CD4-positive, alpha-beta T cell treated with Interleukin-15 for 4 hours (primary cell): ENCODE measurements around the gene TRH.

Experiments
- DNase-seq: peaks from one replicate; pipeline ENCODE4 v3.0.0-alpha.2; 2020; ENCODE audit warnings: low spot score

TRH gene, protein sequence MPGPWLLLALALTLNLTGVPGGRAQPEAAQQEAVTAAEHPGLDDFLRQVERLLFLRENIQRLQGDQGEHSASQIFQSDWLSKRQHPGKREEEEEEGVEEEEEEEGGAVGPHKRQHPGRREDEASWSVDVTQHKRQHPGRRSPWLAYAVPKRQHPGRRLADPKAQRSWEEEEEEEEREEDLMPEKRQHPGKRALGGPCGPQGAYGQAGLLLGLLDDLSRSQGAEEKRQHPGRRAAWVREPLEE

DNA sequence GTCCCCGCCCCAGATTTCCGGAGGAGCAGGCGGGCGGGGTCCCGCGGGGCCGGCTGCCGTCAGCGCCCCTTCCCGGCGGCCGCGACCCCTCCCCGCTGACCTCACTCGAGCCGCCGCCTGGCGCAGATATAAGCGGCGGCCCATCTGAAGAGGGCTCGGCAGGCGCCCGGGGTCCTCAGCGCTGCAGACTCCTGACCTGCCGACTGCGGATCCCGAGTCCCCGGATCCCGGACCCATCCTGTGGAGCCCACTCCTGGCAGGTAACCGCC lies at the start of gene TRH:
TRH (plus strand) TSS at position 157 of the 269 bp plus-strand sequence. CDS start 1,097 bp downstream, outside the sequence.
- no peak for DNase-seq

DNA sequence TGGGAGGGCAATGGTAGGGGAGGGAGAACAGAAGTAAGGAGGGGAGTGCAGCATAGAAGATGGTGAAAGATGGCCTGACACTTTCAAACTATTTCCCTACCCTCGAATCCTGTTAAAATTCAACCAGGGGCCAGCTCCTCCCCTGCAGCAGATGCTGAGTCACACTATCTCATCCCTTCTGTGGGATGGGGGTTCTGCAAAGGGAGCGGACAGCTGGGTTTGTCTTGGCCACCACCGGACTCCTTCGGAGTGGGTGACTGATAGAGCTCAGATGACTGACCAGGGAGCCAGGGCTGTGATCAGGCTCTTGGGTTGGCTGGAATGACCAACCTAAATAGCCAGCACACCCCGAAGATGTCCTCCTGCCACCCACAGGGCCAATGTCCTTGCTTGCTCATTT lies 47.4 kb upstream of the TRH start:
- no peak for DNase-seq

DNA sequence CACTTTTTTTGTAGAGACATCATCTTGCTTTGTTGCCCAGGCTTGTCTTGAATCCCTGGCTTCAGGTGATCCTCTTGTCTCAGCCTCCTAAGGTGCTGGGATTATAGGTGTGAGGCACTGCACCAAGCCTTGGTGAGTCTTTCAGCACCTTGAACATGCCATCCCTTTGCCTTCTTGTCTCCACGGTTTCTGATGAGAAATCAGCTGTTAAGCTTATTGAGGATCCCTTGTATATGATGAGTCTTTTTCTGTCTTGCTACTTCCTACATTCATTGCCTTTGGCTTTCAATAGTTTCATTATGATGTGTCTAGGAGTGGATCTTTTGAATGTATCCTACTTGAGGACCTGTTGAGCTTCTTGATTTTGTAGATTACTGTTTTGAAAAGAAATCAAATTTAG lies 45.1 kb upstream of the TRH start:
- no peak for DNase-seq

DNA sequence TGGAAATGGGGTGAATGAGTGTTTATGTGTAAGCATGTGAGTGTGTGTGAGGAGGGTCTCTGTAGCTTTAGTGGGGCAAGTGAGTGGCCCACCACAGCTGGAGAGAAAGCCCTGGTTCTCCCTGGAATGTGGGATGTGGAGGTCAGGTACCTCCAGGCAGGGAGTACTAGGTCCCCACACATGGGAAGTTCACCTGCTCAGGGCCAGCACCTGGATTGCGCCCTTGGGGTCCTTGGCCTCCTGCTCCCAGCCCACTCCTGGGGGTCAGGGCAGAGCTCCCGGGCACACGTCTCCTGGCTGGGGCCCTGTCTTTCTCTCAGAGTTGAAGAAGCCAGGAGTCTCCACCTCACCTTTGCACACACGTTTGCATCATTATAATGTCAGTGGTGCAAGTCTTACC lies 41.0 kb upstream of the TRH start:
- no peak for DNase-seq

DNA sequence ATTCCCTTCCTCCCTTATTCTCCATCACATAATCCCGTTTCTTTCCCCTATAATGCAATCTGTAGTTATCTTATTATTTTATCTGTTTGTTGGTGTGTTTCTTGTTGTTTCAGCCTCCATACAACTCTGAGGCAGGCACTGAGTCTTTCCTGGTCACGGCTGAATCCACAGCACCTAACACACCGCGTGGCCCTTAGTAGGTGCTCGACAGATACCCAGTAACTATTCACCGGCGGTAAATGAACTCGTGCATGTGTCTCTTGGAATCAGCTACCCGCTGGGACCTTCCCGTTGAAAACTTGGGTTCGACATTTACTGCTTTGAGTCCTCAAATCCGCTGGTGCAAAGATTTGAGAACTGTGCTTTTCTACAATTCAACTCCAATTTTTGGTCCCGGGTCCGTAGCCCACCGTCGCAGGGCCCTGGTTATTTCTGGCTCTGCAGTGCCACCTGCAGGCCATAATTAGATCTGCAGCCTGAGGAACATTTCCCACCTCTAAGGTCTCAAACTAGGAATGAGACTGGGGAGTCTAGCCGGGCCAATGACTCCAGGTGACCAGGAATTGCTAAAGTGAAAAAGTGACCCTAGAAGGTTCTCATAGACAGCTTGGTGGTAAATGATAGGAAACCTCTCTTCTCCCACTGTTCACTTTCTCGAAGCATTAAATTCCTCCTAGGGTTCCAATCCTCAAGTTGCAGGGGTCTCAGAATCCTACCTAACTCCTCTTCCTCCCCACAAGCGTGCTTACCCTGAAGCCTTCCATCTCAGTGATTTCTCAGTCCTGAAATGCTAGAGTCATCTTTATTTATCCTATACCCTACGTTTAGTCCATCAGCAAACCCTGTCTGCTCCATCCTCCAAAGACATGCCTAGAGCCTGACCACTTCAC lies 40.0 kb upstream of the TRH start:
- peak; percentile 33 for DNase-seq

DNA sequence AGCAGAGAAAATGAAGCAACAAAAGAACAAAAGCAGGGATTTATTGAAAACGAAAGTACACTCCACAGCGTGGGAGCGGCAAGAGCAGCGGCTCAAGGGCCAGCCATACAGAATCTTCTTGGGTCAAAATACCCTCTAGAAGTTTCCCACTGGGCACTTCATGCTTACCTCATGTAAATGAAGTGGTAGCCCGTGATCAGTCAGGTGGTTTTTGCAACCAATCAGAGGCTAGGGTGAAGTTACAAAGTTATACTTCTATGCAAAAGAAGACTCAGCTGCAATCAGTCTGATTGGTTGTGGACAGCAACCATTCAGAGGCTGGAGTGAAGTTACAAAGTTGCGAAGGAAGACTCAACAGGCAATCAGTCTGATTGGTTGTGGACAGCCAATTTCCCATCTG lies 37.8 kb upstream of the TRH start:
- peak; percentile 31 for DNase-seq

DNA sequence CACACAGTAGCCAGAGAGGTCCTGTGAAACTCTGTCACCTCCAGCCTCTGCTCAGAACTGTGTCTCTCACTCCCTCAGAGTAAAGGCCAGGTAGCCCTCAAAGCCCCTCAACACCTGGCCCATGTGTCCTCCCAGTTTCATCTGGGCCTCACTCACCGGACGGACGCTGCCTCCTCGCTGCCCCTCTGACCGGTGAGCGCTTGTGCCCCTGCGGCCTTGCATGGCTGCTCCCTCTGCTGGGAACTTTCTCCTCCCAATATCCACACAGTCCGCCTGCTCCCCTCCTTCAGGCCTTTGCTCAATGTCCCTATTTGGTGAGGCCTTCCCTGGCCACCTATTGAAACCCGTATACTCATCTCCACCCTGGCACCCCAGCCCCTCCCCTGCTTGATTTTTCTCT lies 36.8 kb upstream of the TRH start:
- no peak for DNase-seq

DNA sequence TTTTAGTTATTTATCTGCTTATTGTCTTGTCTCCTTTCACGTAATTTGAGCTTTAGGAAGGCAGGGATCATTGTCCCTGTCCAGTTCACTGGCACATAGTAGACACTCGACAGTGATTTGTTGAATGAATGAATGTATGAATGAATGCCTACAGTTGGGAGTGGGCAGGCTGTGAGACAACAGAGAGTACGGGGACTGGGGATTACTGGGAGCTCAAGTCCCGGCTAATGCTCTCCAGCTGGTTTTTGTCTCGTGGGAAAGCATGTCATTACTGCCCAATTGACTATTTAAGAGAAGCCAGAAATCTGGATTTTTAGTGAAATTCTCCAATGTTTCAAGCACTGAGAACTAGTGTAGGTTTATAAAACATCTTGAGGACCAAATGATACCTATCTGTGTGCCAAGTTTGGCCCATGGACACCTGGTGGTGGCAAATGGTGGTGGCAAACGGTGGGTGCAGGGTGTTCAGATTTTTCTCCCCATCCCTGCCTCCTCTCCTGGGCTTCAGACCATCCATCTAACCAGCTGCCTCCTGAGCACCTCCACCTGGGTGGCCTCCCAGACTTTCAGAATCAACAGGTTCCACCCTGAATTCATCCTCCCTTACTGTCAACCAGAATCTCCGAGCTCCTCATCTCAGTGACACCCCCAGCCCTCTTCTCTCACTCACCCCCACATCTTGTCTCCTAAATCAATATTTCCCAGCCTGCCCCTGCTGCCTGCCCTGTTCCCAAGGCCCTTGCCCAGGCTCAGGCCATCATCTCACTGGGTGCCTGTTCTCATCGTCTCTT lies 36.2 kb upstream of the TRH start:
- no peak for DNase-seq

DNA sequence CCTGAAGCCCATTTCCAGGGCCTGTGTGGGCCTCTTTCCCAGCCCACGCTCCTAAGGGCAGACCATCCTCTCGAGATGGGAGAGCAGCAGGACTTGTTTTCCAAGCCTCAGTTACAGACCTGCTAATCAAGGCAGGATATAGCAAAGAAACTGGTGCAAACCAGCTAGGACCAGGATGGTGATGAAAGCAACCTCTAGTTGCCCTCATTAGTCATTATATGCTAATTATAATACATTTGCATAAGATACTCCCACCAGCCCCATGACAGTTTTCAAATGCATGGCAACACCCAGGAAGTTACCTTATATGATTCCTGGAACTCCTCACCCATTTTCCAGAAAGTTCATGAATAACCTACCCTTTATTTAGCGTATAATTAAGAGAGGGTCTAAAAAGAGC lies 34.4 kb upstream of the TRH start:
- no peak for DNase-seq

DNA sequence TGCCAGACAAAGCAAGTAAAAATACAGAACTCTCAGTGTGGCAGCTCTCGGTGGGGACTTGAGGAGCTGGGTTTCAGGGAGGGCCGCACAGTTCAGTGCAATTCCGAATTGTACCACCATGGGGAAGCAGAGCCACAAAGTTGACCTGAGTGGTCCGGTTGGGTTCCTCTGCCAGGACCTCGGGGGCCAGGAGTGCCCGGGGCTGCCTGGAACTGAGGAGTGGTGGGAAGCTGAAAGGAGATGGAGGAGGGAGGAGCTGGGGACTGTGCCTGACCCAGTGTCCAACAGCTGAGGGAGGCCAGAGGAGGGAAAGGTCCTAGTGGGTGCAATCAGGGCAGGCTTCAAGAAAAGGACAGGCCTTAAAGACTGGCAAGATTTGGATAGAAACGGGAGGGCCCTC lies 32.2 kb upstream of the TRH start:
- peak; percentile 23 for DNase-seq

DNA sequence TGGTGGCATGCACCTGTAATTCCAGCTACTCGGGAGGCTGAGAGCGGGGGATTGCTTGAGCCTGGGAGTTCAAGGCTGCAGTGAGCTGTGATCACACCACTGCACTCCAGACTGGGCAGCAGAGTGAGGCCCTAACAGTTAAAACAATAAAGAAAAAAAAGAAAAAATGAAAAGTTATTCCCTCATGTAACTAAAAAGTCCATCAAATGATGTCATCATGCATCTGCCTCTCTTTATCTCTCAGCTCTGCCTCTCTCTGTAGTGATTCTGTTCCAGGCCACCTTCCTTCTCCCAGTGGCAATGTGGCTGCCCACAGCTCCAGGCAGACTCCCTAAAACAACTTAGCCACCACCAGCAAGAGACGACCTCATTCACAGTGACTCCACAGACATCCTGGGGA lies 31.5 kb upstream of the TRH start:
- no peak for DNase-seq

DNA sequence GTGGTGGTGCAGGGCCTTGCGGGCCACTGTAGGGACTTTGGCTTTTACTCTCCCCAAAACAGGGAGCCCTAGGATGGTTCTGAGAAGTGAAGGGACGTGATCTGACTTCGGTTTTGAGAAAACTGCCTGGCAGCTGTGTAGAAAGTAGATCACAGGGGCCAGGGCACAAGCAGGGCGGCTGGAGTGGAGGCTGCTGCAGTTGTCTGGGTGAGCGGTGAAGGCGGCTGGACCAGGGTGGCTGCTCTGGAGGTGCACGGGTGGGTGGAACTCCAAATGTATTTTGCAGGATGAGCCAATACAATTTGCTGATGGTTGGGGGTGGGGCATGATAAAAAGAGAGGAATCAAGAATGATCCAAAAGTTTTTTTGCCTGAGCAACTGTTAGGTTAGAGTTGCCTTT lies 29.8 kb upstream of the TRH start:
- no peak for DNase-seq

DNA sequence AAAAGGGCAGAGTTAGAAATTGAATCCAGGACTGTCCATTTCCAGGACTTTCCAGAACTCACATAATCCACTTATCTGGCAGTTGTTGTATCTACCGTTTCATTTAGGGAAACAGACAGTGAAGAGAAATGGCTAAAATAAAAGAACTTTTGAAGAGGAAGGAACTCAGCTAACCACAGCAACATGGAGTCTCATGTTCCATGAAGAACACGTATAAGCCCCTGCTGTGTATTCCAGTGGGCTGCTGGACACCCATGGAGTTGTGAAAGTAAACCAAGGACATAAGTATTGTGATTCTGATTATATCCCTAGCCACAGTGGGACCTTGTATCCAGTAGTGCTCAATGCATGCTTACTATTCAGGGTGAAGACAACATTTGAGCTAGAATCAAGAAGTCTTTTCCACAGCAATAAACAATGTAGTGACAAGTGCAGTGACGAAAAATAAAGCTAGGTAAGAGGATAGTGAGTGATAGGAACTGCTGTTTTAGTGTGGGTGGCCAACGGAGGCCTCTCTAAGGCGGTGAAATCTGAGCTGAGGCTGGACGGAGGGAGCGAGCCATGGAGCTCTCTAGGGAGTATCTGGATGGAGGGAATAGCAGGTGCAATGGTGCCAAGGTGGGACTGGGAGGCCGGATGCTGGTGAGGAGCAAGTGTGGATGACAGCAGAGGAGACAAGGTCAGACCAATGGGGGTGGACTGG lies 26.8 kb upstream of the TRH start:
- no peak for DNase-seq

DNA sequence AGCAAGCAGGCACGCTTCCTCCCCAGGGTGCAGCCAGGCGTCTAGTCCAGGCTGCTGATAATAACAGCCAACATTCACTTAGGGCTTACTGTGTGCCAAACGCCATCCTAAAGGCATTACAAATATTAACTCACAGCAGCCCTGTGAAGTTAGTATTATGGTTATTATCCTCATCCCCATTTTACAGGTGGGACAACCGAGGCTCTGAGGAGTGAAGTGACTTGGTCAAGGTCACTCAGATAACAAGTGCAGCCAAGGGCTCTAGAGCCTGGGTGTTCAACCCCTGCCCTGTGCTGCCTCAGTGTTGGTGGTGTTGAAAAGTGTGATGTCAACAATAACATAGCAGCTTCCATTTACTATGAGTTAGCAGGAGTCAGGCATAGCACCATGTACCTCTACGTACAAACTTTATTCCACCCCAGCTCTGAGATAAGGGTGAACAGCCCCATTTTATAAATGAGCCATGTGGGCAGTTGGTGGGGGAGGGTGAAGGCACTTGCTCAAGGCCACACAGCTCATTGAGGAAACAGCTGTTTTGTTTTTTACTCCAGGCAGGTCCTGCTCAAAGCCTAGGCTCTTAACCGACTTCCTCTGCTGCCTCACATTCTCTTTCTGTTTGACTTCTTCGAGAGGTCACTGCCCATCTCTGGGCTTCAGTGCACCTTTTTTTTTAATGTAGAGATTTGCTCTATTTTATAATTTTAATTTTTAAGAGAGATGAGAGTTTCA lies 24.0 kb upstream of the TRH start:
- no peak for DNase-seq

DNA sequence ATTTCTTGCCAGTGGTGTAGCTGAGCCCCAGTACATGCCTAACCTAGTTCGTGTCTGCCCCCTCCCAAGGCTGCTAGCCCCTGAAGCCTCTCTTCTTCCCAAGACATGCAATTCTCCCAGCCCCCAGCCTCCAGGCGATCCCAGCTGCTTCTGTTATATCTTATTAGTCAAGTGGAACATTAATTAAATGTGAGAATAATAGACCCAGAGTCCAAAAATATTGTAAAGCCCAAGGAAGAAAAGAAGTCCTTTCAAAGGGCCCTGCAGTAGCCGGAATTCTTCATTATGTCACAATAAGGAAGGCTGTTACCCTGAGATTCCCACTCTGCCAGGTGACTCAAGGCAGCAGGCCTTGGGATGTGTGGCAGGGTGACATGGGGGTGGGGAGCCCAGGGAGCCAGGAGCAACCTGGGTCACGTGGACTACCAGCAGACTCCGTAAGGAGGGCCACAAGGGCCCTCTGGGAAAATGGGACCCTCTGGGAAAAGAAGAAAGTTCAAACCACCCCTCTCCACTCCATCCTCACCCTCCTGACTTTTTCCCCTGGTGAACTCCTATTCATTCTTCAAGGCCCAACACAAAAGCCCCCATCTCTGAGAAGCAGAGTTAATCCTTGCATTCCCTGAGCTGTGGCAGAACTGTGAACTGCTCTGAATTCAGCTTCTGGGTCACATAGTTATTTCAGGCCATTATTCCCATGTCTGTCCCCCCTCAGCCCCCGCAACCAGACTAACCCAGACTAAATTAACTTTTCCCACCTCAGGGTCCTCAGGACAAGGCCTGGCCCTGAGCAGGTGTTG lies 21.8 kb upstream of the TRH start:
- DNase-seq = no peak

DNA sequence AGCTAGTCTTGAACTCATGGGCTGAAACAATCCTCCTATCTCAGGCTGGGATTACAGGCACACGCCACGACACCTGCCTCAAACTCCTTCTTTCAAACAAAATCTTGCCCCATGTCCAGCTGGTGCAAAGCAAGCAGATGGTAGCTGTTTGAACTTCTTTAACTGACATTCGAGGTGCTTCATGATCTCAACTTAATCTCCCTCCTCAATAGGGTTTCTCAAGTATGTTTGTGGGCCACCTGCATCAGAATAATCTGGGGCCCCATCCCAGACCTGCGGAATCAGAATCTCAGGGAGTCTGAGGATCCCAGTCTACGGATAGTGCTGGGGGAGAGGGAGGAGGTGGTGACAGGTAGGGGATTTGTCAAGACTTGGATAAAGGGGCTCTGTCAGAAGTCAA lies 20.9 kb upstream of the TRH start:
- no peak for DNase-seq

DNA sequence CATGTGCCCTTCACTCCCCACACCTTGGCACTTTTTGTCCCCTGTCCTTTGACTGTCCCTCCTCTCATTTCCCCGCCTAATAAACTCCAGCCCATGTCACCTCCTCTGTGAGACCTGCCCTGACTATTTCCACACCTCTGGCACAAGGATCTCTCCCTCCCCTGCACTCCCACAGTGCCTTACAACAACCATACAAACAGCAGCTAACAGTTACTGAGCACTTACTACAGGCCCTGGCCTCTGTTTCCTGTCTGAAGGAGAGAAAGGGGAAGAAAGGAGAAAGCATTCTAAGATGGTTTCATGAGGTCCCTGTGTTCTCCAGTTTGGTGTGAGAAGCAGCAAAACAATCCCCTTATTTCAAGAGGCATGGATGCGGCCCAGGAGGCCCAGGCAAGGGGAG lies 20.0 kb upstream of the TRH start:
- DNase-seq = no peak

DNA sequence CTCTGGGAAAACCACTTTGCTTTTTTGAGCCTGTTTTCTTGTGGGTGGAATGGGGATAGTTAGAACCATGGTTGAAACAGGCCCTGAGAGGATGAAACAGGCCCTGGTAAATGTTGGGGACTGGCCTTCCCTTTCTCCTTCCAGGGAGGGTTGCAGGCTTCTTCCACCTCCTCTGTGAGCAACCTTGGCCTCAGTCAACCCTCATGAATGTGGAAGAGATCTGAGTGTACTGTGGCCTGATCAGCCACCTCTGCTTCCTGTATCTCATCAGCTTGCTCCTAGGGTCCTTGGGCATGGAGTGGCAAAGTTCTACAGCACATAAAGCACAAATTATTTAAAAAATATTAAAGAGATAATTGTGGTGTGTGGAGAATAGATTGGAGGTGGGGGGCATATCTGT lies 17.6 kb upstream of the TRH start:
- no peak for DNase-seq

DNA sequence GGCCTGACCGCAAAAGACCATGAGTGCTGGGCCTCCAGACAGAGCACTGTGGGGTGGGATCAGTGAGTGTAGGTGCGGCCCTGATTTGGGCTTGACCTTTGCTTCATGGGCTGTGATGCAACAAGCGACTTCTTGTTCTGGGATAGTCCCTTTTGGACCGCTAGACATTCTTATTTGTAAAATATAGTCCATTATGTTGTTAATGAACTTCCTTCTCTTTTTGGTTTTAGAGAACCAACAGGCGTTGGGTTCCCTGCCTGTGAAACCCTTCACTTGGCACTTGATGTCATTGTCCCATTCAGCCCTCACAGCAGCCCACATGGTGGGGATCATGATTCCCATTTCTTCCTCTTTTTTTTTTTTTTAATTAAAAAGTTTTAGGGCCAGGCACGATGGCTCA lies 15.8 kb upstream of the TRH start:
- no peak for DNase-seq

DNA sequence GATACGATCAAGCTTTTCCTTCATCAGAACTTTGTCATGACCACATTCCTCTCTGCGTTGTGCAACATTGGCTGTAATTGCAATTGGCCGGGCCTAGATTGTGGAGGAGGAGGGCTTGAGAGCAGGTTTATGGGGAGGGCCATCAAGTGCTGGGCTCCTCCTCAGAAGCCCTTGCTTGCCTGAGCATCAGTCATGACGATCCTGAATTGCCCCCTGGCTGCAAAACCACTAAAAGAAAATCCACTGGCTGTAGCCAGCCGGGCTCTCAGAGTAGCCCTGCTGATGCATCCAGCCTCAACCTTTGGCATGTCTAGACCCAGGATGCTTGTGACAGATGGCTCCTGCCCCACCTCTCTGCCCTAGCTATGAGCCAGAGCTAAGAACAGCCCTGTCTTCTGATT lies 13.4 kb upstream of the TRH start:
- DNase-seq = no peak

DNA sequence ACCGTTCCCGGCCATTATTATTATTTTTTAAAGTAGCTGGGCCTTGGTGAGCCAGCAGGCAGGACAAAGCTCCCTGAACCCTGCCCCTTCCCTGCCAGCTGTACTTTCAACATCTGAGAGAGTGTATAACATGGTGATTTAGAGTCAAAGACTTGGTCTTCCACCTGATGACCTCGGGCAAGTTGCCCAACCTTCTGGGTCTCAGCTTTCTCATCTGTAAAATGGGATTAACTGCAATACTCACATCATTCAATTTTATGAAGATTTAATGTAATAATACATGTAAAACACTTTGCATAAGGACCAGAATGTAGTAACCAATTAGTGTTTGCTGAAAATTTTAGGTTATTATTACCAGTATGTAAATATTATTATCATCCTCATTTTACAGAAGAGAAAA lies 11.9 kb upstream of the TRH start:
- DNase-seq = no peak
